Ramos (cell line): Measurements from ENCODE around the gene ANKRD24.

ENCODE experiments used
- in situ Hi-C: fragments of 300-500 bp; cut with MboI; formaldehyde crosslinking; loops from one replicate; pipeline ENCODE4 v1.14.3; 2022; ENCODE audit warnings: low sequenced_read_pairs; ENCODE audit not compliant: unreplicated experiment

ANKRD24 gene

DNA sequence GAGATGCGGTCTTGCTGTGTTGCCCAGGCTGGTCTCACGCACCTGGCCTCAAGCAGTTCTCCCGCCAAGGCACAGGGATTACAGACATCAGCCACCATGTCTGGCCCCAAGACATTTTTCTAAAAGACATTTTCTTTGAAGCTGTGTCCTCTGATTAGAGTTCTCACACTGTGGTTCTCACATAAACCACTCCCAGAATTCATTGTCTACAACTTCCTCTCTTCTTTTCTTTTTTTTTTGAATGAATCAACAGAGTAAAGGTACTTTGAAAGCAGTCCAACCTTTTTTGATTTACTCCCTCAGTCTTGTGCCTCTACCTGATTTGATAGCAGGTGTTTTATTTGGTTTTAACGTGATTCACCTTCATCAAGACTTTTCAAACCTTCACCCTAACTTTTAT, 82.3 kb downstream of the ANKRD24 start:
- in situ Hi-C loops: loop anchor here (10.0 kb wide), 1 partner anchor 260 kb away; no protein-coding TSS in a partner anchor

DNA sequence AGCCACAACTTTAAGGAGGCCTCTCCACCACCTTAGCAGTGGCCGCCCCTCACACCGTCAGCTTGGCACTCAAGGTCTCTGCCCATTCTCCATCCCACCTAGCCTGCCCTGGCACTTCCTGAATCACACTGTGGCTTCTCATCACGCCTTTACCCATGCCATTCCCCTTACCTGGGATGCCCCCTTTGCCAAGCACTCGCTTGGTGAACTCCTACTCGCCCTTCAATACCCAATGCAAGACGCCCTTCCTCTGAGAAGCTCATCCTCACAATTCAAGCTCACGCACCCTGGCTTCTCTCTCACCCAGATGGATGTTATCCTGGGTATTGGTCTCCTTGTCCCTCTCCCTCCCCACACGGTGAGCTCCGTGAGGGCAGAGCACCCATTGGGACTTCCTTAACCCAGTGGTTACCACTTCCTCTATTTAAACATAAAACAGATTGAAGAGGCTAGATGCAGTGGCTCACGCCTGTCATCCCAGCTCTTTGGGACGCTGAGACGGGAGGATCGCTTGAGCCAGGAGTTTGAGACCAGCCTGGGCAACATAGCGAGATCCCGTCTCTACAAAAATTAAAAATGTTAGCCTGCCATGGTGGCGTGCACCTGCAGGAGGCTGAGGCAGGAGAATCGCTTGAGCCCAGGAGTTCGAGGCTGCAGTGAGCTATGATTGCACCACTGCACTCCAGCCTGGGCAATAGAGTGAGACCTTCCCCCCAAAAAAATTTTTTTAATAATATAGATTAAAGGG, 83.9 kb downstream of the ANKRD24 start:
- in situ Hi-C loops: loop anchor here (10.0 kb wide), 1 partner anchor 258 kb away; no protein-coding TSS in a partner anchor

DNA sequence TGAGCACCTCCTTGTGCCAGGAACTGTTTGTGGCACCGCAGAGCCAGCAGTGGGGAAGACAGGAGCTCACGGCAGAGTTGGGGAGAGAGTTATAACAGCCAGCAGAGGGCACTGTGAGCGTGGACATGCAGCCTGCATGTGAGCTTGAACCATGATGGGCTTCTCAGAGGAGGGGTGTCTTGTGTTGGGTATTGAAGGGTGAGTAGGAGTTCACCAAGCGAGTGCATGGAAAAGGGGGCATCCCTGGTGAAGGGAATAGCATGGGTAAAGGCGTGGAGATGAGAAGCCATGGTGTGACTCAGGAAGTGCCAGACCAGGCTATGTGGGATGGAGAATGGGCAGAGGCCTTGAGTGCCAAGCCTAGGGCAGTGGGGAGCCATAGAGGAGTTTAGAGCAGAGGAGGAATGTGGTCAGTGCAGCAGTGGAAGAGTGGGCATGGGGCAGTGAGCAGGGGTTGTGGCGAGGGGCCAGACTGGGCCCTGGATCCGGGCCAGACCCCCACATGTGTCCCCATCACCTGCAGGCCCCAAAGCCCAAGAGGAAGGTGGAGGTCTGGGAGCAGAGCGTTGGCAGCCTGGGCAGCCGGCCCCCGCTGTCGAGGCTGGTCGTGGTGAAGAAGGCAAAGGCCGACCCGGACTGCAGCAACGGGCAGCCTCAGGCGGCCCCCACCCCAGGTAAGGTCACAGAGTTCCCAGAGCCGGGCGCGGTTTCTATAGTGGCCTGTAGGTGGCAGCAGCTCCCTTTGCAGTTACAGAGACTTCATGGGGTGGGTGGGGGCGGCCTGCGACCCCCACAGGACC, 84.8 kb downstream of the ANKRD24 start:
- in situ Hi-C loops: loop anchor here (10.0 kb wide), 1 partner anchor 258 kb away; no protein-coding TSS in a partner anchor

DNA sequence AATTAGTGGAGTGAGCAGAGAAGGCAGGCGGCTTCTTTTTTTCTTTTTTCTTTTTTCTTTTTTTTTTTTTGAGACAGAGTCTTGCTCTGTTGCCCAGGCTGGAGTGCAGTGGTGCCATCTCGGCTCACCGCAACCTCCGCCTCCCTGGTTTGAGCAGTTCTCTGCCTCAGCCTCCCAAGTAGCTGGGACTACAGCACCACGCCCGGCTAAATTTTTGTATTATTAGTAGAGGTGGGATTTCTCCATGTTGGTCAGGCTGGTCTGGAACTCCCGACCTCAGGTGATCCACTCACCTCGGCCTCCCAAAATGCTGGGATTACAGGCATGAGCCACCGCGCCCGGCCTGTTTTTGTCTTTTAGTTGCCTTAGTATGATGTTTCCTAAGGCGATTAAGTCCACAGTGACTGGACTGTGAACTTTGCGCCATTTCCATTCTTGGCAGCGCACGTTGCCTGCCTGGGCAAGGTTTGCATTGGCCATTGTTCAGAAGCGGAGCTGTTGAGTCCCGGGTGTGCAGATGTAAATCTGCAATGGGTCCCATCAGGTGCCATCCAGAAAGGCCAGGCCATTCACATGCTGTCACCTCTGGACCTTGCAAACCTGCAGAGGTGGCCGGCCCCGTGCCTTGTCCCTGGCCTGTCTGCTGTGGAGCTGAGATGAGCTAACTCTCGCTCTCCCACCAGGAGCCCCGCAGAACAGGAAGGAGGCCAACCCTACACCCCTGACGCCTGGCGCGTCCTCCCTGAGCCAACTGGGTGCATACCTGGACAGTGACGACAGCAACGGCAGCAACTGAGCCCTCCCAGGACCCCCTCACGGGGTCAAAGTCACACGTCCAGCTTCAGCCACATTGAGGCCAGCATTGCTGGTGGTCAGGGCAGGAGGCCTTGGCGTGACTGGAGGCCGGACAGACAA, 85.7 kb downstream of the ANKRD24 start:
- in situ Hi-C loops: loop anchor here (10.0 kb wide), 1 partner anchor 257 kb away; no protein-coding TSS in a partner anchor

DNA sequence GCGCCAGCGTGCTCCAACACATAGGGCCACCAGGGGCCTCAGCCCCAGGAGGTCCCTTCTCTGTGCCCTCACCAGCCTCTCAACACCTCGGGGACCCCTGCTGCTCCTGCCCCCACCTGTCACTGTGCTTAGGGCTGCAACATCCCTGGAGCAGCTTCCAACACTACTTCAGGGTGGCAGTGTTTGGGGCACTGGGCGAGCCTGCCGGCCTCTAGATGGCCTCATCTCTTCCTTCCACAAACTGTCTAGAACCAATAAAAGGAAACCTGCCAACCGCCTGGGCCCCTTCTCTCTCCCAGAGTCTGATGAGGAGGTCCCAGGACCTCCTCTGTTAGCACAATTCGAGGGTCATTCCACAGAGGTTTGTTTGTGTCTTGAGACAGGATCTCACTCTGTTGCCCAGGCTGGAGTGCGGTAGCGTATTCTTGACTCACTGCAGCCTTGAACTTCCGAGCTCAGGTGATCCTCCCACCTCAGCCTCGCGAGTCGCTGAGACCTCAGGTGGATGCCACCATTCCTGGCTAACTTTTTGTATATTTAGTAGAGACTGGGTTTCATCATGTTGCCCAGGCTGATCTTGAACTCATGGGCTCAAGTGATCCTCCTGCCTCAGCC, 86.4 kb downstream of the ANKRD24 start:
- in situ Hi-C loops: loop anchor here (10.0 kb wide), 1 partner anchor 256 kb away; no protein-coding TSS in a partner anchor

DNA sequence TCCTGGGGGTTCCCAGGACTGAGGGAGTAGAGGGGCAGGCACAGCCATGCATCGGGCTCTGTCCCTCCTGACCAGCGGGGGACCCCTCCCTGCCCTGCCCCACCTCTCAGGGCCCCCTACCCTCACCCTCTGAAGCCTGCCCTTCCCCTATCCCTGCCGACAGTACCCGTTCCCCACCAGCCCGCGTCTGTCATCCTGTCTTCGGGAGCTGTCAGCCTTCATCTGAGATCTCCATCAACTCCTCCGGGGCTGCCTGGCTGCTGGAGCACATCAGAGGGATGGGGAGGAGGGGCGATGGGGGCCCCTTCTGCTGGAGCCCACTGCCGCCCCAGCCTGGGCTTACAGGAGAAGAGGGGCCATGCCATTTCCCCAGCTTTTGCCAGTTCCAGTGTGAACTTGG, 90.4 kb downstream of the ANKRD24 start:
- in situ Hi-C loops: loop anchor here (5.0 kb wide), 1 partner anchor 74 kb away; no protein-coding TSS in a partner anchor

DNA sequence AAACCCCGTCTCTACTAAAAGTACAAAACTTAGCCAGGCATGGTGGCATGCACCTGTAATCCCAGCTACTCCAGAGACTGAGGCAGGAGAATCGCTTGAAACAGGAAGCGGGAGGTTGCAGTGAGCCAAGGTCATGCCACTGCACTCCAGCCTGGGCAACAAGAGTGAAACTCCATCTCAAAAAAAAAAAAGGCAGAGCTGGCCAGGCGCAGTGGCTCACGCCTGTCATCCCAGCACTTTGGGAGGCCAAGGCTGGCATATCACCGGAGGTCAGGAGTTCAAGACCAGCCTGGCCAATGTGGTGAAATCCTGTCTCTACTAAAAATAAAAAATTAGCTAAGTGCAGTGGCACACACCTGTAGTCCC, 91.8 kb downstream of the ANKRD24 start:
- in situ Hi-C loops: loop anchor here (5.0 kb wide), 1 partner anchor 73 kb away; no protein-coding TSS in a partner anchor
